ENCODE results near the gene KLF17. TPM values are rescaled to one million over a fixed set of nuclear protein-coding genes. Genes with fewer than 3 reads are reported as not detected.

Gene KLF17
- total RNA-seq, 1 experiment from 2014 or later = 0.26 TPM

DNA sequence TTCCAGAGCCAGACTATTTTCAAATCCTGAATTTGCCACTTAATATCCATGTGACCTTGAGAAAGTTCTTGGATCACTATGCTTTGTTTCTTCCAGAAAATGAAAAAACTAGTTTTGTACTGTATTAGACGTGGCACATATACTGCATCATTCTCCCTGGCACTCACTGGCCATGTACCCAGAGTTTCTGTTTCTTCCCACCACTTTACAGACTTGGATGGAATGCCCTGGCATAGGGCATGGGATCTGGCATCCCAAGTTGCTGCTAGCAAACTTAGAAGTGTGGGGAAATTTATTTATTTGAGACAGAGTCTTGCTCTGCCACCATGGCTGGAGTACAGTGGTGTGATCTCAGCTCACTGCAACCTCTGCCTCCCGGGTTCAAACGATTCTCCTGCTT lies 12.8 kb downstream of the KLF17 start:
- no peak overlapping the region for H2AFZ ChIP-seq (ENCODE audit: low read length)
- DNase-seq (no peak), ATAC-seq (no peak)
- TF ChIP-seq, protein P1, sequence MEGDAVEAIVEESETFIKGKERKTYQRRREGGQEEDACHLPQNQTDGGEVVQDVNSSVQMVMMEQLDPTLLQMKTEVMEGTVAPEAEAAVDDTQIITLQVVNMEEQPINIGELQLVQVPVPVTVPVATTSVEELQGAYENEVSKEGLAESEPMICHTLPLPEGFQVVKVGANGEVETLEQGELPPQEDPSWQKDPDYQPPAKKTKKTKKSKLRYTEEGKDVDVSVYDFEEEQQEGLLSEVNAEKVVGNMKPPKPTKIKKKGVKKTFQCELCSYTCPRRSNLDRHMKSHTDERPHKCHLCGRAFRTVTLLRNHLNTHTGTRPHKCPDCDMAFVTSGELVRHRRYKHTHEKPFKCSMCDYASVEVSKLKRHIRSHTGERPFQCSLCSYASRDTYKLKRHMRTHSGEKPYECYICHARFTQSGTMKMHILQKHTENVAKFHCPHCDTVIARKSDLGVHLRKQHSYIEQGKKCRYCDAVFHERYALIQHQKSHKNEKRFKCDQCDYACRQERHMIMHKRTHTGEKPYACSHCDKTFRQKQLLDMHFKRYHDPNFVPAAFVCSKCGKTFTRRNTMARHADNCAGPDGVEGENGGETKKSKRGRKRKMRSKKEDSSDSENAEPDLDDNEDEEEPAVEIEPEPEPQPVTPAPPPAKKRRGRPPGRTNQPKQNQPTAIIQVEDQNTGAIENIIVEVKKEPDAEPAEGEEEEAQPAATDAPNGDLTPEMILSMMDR (conservative IDR thresholded peaks at IDR 0.05; ENCODE audit: low read depth, low read length) = no peak
- no peak for TF ChIP-seq EZH2 (IDR thresholded peaks at IDR 0.05; ENCODE audit: low read length, unreplicated experiment)
- no peak for TF ChIP-seq EZH2phosphoT487 (IDR thresholded peaks at IDR 0.05; ENCODE audit: borderline replicate concordance, low read length)
- intact Hi-C loops (cut with micrococcal nuclease) = no loop called here
- H3K79me2 ChIP-seq (ENCODE audit: low read length) = no peaks in the 10 kb centered on the region
- no peak overlapping the region for H3K27ac ChIP-seq (ENCODE audit: low read length)
- H3K9ac ChIP-seq (ENCODE audit: low read length) = no peak overlapping the region
- no peak overlapping the region for H3K4me2 ChIP-seq (ENCODE audit: low read length)
- POLR2A ChIA-PET (ENCODE audit: unreplicated experiment) = no interaction called here
- no peaks in the 10 kb centered on the region for H4K20me1 ChIP-seq (ENCODE audit: low read length)
- H3F3A ChIP-seq (ENCODE audit: low read length, unreplicated experiment) = no peaks in the 10 kb centered on the region
- H3K9me2 ChIP-seq (replicated peaks; ENCODE audit: low read length) = no peaks in the 10 kb centered on the region
- H3K4me1 ChIP-seq (ENCODE audit: insufficient read depth, low read length) = no peaks in the 10 kb centered on the region
- no peaks in the 10 kb centered on the region for H3K9me3 ChIP-seq (ENCODE audit: low read length)
- BruUV-seq (replicated peaks) = no TSS peak
- H3K4me3 ChIP-seq (ENCODE audit: low read length) = no peak overlapping the region
- CTCF ChIA-PET = no interaction called here
- no peaks in the 10 kb centered on the region for H3K27me3 ChIP-seq (ENCODE audit: low read length)
- no peaks in the 10 kb centered on the region for H3K36me3 ChIP-seq (ENCODE audit: low read depth, low read length)

- H3K36me3 ChIP-seq (ENCODE audit: low read depth, low read length) = no peaks in the 10 kb centered on the region
- no peaks in the 10 kb centered on the region for H3K9me2 ChIP-seq (replicated peaks; ENCODE audit: low read length)
- TF ChIP-seq, protein P1 (conservative IDR thresholded peaks at IDR 0.05; ENCODE audit: low read depth, low read length) = no peak
- TF ChIP-seq EZH2phosphoT487 (IDR thresholded peaks at IDR 0.05; ENCODE audit: borderline replicate concordance, low read length) (no peak), EZH2 (IDR thresholded peaks at IDR 0.05; ENCODE audit: low read length, unreplicated experiment) (no peak)
- H3K9ac ChIP-seq (ENCODE audit: low read length) = no peak overlapping the region
- intact Hi-C loops (cut with micrococcal nuclease) = no loop called here
- H4K20me1 ChIP-seq (ENCODE audit: low read length) = no peaks in the 10 kb centered on the region
- POLR2A ChIA-PET (ENCODE audit: unreplicated experiment) = no interaction called here
- BruUV-seq (replicated peaks) = no TSS peak
- H3K4me3 ChIP-seq (ENCODE audit: low read length) = no peak overlapping the region
- CTCF ChIA-PET = no interaction called here
- H3K27me3 ChIP-seq (ENCODE audit: low read length) = no peaks in the 10 kb centered on the region
- no peak overlapping the region for H2AFZ ChIP-seq (ENCODE audit: low read length)
- no peaks in the 10 kb centered on the region for H3K9me3 ChIP-seq (ENCODE audit: low read length)
- H3K27ac ChIP-seq (ENCODE audit: low read length) = no peak overlapping the region
- no peaks in the 10 kb centered on the region for H3K79me2 ChIP-seq (ENCODE audit: low read length)
- DNase-seq = no peak
- no peaks in the 10 kb centered on the region for H3F3A ChIP-seq (ENCODE audit: low read length, unreplicated experiment)
- no peaks in the 10 kb centered on the region for H3K4me1 ChIP-seq (ENCODE audit: insufficient read depth, low read length)
- no peak for ATAC-seq
- no peak overlapping the region for H3K4me2 ChIP-seq (ENCODE audit: low read length)
Measured at GRCh38 chr1:44134071-44134920, 15.7 kb downstream of the KLF17 start.

DNA sequence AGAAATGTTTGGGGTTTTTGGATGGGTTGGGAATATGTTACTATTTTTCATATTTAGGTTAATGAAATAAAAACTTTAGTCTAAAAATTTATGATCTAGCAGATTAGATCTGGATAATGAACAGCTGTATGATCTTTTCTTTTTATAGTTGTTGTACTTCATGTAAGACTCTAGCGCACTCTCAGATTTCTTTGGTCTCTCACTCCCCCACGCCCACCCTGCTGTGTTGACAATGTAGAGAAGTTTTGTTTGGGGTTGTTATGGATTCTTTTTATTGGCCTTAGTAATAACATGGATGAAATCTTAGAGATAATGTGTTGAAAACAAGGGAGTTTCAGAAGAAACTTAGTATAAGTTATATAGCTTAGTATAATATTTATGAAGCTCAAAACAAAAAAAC lies 17.3 kb downstream of the KLF17 start:
- Histone ChIP-seq H4K20me1 (ENCODE audit: low read length) (no peaks in the 10 kb centered on the region), H3K79me2 (ENCODE audit: low read length) (no peaks in the 10 kb centered on the region), H3K27ac (ENCODE audit: low read length) (no peak overlapping the region), H3K4me2 (ENCODE audit: low read length) (no peak overlapping the region), H3K27me3 (ENCODE audit: low read length) (no peaks in the 10 kb centered on the region), H3K9me2 (replicated peaks; ENCODE audit: low read length) (no peaks in the 10 kb centered on the region), H3K4me3 (ENCODE audit: low read length) (no peak overlapping the region), H3K9ac (ENCODE audit: low read length) (no peak overlapping the region), H3K4me1 (ENCODE audit: insufficient read depth, low read length) (no peaks in the 10 kb centered on the region), H2AFZ (ENCODE audit: low read length) (no peak overlapping the region), H3K9me3 (ENCODE audit: low read length) (no peaks in the 10 kb centered on the region), H3K36me3 (ENCODE audit: low read depth, low read length) (no peaks in the 10 kb centered on the region), H3F3A (ENCODE audit: low read length, unreplicated experiment) (no peaks in the 10 kb centered on the region)
- ATAC-seq (no peak), DNase-seq (no peak)
- no TSS peak for BruUV-seq (replicated peaks)
- intact Hi-C loops (cut with micrococcal nuclease) = no loop called here
- no peak for TF ChIP-seq EZH2 (IDR thresholded peaks at IDR 0.05; ENCODE audit: low read length, unreplicated experiment)
- TF ChIP-seq EZH2phosphoT487 (IDR thresholded peaks at IDR 0.05; ENCODE audit: borderline replicate concordance, low read length) = no peak
- TF ChIP-seq, protein P1 (conservative IDR thresholded peaks at IDR 0.05; ENCODE audit: low read depth, low read length) = no peak
- ChIA-PET POLR2A (ENCODE audit: unreplicated experiment) (no interaction called here), CTCF (no interaction called here)
